Right lobe of liver (tissue), 6 donors: ENCODE measurements around the gene CRTAC1. TPM values are rescaled to one million over a fixed set of nuclear protein-coding genes. Genes with fewer than 3 reads are reported as not detected.

Experiments
- ATAC-seq, 4 donors: fragments of 200-7000 bp; cut with Tn5 transposase; one replicate each; pipeline ENCODE4 v1.9.1; 2020; ENCODE audit warnings: mild to moderate bottlenecking in 4 of 4, moderate library complexity in 4 of 4
- DNase-seq, 3 donors: peaks; one replicate each; pipeline ENCODE4 v3.0.0-alpha.2; 2020
- H3K27ac ChIP-seq, 3 donors: fragments of 200-600 bp; one replicate each; pipeline ENCODE4 v1.8.0; 2022
- H3K27me3 ChIP-seq, 2 donors: fragments of 200-600 bp; one replicate each; pipeline ENCODE4 v1.8.0; 2022
- H3K36me3 ChIP-seq, 4 donors: fragments of 200-600 bp; sonication (generic) in 1 of 4; one replicate each; pipeline versions ENCODE4 v1.5.1 to v1.8.0; 2017 to 2022; ENCODE audit warnings: control low read depth in 1 of 4
- H3K4me1 ChIP-seq, 4 donors: fragments of 200-600 bp; sonication (generic) in 1 of 4; one replicate each; pipeline versions ENCODE4 v1.5.1 to v1.8.0; 2017 to 2022; ENCODE audit warnings: control low read depth in 1 of 4
- H3K4me3 ChIP-seq, 3 donors: fragments of 200-600 bp; one replicate each; pipeline ENCODE4 v1.8.0; 2022
- H3K9me3 ChIP-seq, 4 donors: fragments of 200-600 bp; sonication (generic) in 1 of 4; one replicate each; pipeline versions ENCODE4 v1.5.1 to v1.8.0; 2017 to 2022; ENCODE audit warnings: control low read depth in 1 of 4
- POLR2A ChIP-seq: fragments of 450-650 bp; IDR thresholded peaks from one replicate; pipeline ENCODE4 v1.6.1; 2017; ENCODE audit warnings: antibody characterized with exemption, mild to moderate bottlenecking
- WGBS: methylation state at CpG from one replicate; pipeline ENCODE4 v1.1.6; 2018; ENCODE audit warnings: low coverage, low lambda C conversion rate; ENCODE audit not compliant: insufficient coverage; ENCODE audit errors: missing lambda C conversion rate; 5-methylcytosine and 5-hydroxymethylcytosine counted together
- intact Hi-C, 2 donors: fragments of 100-400 bp; cut with DNase I; formaldehyde crosslinking; loops; one replicate each; pipeline versions ENCODE4 v1.11.2 to v1.14.1; 2022
- total RNA-seq, 6 experiments: library from RNA; depleted of rRNA in 2 of 6; stranded (reverse); fragments of >200 nt in 2 of 6; fragmentation: NEBNext Ultra II Directional in 3 of 6; extraction: Animal tissue kit (Norgen Biotek cat#: 25700) in 3 of 6; gene quantifications; one replicate each; pipeline versions ENCODE4 v1.1.0 to v1.2.4, GENCODE V29; 2016 to 2023
- TF ChIP-seq, protein P1 (sequence below), 4 donors: fragments of 200-600 bp in 3 of 4; fragments of 450-650 bp in 1 of 4; IDR thresholded peaks; one replicate each; pipeline versions ENCODE4 v1.5.1 to v1.8.0; 2016 to 2022; ENCODE audit warnings: antibody characterized with exemption in 4 of 4, mild to moderate bottlenecking in 2 of 4
- donor health status: DM: no; HTN: yes; CAD: no.
- donor health status: DM: no; HTN: no; CAD: no.
- donor health status: DM: no; HTN: no; CAD: no.
- donor health status: DM: no; HTN: yes; CAD: no.
- donor health status: DM: no; HTN: yes; CAD: no.

The CRTAC1 gene
- total RNA-seq, 6 experiments from 2014 or later, result 0.20 TPM; not detected in 5

DNA sequence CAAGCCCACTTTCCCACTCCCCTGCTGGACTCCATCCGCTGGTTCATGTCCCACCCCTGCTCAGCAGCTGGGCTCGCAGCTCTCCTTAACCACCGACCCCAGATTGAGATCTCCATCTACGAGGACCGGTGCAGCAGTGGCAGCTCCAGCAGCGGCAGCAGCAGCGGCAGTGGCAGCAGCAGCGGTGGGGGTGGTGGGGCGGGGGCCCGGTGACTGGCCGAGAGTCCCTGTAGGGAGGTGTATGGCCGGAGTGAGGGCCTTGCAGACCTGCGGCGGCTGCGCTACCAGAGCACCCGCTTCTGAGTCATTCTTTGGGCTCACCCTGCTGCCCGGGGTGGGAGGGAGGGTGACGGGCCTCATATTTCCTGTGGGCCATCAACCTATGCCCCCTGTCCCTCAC lies 164.9 kb downstream of the CRTAC1 start:
- DNase-seq (no peak), ATAC-seq (no peak)
- TF ChIP-seq, protein P1, sequence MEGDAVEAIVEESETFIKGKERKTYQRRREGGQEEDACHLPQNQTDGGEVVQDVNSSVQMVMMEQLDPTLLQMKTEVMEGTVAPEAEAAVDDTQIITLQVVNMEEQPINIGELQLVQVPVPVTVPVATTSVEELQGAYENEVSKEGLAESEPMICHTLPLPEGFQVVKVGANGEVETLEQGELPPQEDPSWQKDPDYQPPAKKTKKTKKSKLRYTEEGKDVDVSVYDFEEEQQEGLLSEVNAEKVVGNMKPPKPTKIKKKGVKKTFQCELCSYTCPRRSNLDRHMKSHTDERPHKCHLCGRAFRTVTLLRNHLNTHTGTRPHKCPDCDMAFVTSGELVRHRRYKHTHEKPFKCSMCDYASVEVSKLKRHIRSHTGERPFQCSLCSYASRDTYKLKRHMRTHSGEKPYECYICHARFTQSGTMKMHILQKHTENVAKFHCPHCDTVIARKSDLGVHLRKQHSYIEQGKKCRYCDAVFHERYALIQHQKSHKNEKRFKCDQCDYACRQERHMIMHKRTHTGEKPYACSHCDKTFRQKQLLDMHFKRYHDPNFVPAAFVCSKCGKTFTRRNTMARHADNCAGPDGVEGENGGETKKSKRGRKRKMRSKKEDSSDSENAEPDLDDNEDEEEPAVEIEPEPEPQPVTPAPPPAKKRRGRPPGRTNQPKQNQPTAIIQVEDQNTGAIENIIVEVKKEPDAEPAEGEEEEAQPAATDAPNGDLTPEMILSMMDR (IDR thresholded peaks at IDR 0.05), result no peak
- TF ChIP-seq POLR2A, result no peak
- no peaks in the 10 kb centered on the region for H3K36me3 ChIP-seq
- no peak overlapping the region for H3K27ac ChIP-seq
- no peaks in the 10 kb centered on the region for H3K4me1 ChIP-seq
- no peaks in the 10 kb centered on the region for H3K9me3 ChIP-seq
- no peak overlapping the region for H3K4me3 ChIP-seq
- 56% methylated on average over 7 of the region's 18 CpGs for WGBS
- intact Hi-C loops, result loop anchor here in 1 of 2 donors (5.0 kb wide), 1 partner anchor 73 kb away; no protein-coding TSS in a partner anchor
- H3K27me3 ChIP-seq, result no peaks in the 10 kb centered on the region

DNA sequence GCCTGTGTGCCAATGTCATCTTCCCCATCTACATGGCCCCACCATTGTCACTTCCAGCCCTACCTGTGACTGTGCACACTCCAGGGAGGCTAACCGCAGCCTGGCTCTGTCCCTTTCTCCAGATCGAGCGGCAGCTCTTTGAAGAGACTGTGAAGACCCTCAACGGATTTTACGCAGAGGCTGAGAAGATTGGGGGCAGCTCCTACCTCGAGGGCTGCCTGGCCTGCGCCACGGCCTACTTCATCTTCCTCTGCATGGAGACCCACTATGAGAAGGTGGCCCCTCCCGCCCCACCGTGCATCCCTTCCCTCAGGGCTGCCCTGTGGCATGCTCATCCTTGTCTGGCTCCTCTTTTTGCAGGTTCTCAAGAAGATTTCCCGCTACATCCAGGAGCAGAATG lies 166.6 kb downstream of the CRTAC1 start:
- DNase-seq (no peak), ATAC-seq (no peak)
- TF ChIP-seq POLR2A, result no peak
- TF ChIP-seq, protein P1 (IDR thresholded peaks at IDR 0.05), result no peak
- Histone ChIP-seq H3K9me3 (no peaks in the 10 kb centered on the region), H3K27ac (no peak overlapping the region), H3K36me3 (no peaks in the 10 kb centered on the region), H3K27me3 (no peaks in the 10 kb centered on the region), H3K4me1 (no peaks in the 10 kb centered on the region), H3K4me3 (no peak overlapping the region)
- no CpG with 5 or more reads among the region's 11 CpGs for WGBS
- intact Hi-C loops, result no loop called here

DNA sequence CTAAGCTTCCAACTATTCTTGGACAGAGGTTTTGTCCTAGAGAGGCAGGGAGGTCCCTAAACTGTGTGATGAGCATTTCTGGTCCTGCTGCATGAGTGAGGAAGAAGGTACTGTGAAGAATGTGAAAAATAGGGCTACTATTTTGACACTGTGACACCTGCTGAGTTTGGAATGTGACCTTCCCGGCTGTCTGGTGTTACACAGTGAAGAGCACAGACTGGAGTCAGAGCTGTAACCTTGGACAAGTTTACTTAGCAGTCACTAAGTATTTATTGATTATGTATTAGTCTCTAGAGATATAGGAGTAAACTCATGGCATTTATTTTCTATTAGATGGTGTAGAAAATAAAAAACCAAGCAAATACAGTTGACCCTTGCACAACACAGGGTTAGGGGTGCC lies 168.5 kb downstream of the CRTAC1 start:
- H3K27ac ChIP-seq, result no peak overlapping the region
- DNase-seq (no peak), ATAC-seq (peak in 3 of 4 donors; percentile 16 to 58 (median 18))
- no peak overlapping the region for H3K4me3 ChIP-seq
- TF ChIP-seq, protein P1 (IDR thresholded peaks at IDR 0.05), result no peak
- no peak for TF ChIP-seq POLR2A
- intact Hi-C loops, result no loop called here
- H3K27me3 ChIP-seq, result no peaks in the 10 kb centered on the region
- H3K4me1 ChIP-seq, result no peaks in the 10 kb centered on the region
- WGBS, result 19% methylated on average over 1 of the region's 1 CpG
- no peaks in the 10 kb centered on the region for H3K36me3 ChIP-seq
- H3K9me3 ChIP-seq, result no peaks in the 10 kb centered on the region

DNA sequence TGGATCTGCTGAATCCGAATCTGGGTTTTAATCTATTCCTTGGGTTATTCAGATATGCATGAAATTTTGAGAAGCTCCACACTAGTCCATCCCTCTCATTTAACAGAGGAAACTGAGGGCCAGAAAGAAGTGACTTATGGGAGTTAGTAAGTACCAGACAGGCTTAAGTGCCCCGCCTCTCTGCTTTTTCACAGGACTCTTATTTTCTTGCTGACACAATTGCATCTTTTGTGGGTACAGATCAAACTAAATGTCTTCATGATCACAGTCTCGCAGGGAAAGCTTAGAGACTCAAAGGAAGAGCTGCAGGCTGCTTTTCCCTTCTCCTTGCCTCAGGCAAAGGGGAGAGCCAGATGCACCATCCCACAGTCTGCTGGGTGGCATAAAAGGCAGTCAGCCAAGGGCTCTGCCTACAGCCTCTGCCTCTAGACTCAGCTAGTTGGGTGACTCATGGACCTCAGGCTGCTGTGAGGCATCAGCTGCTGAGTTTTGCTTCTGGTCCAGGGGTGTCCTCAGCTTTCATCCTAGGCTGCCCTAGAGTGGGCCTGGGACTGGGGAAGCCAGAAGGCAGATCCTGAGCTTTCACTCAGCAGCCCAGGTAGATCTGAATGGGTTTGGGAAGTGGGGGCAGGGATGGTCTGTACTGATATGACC lies 169.2 kb downstream of the CRTAC1 start:
- Histone ChIP-seq H3K27ac (no peak overlapping the region), H3K36me3 (no peaks in the 10 kb centered on the region), H3K4me3 (no peak overlapping the region), H3K27me3 (no peaks in the 10 kb centered on the region), H3K9me3 (no peaks in the 10 kb centered on the region), H3K4me1 (no peaks in the 10 kb centered on the region)
- peak in 1 of 4 donors; percentile 67 for ATAC-seq
- DNase-seq, result no peak
- intact Hi-C loops, result no loop called here
- 54% methylated on average over 2 of the region's 3 CpGs for WGBS
- TF ChIP-seq, protein P1 (IDR thresholded peaks at IDR 0.05), result no peak
- no peak for TF ChIP-seq POLR2A
